HG02870 (cell line): Measurements from ENCODE around the gene LBHD1.
"Not testable (repeated sequence)": the region's sequence is repeated elsewhere in the genome, so short reads cannot be mapped to it uniquely, and the experiment has no call there.

ENCODE experiments used
- ATAC-seq: cut with Tn5 transposase; IDR thresholded peaks from one replicate; pipeline ENCODE4 v1.9.1; 2021; ENCODE audit warnings: mild to moderate bottlenecking, moderate library complexity; ENCODE audit not compliant: unreplicated experiment

LBHD1 gene

DNA sequence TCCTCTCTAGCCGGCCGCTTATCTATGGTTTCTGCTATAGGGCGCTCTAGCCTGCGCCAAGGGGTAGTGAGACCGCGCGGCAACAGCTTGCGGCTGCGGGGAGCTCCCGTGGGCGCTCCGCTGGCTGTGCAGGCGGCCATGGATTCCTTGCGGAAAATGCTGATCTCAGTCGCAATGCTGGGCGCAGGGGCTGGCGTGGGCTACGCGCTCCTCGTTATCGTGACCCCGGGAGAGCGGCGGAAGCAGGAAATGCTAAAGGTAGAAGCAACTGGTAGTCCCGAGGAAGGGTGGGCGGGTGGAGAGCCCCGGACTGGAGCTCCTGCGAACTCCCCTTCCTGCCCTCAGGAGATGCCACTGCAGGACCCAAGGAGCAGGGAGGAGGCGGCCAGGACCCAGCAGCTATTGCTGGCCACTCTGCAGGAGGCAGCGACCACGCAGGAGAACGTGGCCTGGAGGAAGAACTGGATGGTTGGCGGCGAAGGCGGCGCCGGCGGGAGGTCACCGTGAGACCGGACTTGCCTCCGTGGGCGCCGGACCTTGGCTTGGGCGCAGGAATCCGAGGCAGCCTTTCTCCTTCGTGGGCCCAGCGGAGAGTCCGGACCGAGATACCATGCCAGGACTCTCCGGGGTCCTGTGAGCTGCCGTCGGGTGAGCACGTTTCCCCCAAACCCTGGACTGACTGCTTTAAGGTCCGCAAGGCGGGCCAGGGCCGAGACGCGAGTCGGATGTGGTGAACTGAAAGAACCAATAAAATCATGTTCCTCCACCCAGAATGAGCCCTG is at the start of gene LBHD1, which contains the start of gene UQCC3:
LBHD1 (minus strand) TSS at position 660 of the 782 bp plus-strand sequence. CDS start 2,236 bp downstream, outside the sequence.
UQCC3 (plus strand) TSS at position 66 of the 782 bp plus-strand sequence; CDS start at position 139, 73 bp downstream.
- ATAC-seq: peak; percentile 57

- ATAC-seq: no peak
Measured at GRCh38 chr11:62719302-62719978, 47.4 kb upstream of the LBHD1 start.

DNA sequence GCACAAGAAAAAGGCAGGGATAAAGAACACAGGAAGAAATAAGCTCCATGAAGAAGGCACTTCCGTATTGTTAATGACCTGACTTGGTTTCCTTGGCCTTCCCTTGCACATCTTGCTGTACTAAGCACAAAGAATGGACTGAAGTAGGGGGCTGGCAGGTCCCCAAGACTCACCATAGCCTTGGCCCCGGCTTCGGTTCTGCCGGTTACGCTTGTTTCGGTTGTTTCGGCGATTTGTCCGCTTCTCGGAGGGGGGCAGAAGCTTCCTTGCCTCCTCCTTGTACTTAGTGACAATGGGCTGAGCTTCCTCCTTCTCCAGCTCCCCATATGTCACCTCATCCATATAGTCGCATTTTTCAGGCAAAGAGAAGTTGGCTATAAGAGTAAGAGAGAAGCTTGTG is 44.7 kb upstream of the LBHD1 start:
- no peak for ATAC-seq

DNA sequence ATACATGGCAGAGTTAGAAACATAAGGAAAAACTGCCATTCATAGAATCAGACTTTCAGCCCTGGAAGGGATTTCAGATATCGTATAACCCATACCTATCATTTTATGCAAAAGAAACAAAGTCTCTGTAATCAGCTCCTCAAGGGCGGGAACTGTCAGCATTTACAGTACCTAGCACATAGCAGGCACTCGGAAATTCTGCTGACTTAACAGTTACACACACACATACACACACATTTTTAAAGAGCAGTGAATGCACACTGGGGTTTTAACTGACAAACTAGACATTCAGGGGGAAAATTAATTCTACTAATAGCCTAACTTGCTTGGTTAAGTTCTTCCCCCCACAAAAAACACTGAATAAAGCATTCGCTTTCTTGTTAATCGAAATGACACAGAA is 44.1 kb upstream of the LBHD1 start:
- no peak for ATAC-seq

GRCh38 chr11:62715150-62716130 is 43.4 kb upstream of the LBHD1 start:
- no peak for ATAC-seq

DNA sequence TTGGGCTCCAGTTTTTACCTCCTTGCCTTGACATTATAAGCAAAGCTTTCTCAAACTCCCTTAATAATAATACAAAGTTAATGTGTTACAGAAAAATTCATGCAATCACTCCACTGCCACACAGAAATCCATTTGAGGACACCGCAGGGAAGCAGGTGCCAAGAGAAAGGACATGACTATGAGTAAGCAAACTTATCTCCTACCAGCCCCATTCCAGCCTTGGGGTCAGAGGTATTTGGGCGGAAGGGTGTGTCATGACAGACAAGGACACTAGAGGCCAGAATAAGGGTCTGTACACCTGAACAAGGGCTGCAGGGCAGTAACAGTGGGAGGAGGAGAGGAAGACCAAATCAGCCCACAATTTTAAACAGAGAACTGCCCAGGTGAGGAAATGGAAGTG is 41.3 kb upstream of the LBHD1 start:
- ATAC-seq: no peak

- no peak for ATAC-seq
Measured at GRCh38 chr11:62712861-62713260, 40.8 kb upstream of the LBHD1 start.

- no peak for ATAC-seq
Measured at GRCh38 chr11:62712276-62712812, 40.3 kb upstream of the LBHD1 start.

- no peak for ATAC-seq
Measured at GRCh38 chr11:62710001-62710345, 37.9 kb upstream of the LBHD1 start.

DNA sequence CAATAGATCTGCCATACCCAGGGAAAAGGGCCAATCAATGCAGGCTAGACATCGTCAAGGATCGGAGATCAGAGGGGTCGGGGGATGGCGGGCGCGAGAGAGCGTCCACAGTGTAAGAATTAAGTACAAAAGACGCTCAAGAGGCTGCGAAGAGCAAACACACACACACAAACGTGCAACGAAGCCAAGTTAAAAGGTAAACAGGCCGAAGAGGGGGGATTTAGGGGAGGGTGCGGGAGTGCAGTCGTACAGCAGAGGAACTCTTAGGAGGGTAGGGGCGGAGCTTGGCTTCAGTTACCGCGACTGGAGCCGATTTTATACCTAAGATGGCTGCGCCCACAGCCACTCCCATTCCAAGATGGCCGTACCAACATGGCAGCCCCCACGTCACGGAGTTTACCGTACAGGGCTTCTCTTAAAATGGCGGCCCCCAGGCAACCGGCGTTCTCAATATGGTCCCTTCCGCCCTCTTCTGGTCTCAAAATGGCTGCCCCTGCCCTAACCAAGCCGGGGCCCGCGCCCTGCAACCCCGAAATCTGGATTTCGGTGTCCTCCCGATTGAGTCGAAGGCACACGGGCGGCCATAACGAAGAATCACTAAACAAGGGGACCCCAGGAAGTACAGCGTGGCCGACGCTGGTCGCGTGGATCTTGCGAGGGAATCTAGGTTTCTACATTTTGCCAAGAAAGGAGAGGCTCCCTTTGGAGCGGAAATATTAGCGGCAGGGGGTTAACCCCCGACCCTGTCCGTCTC is 37.4 kb upstream of the LBHD1 start:
- peak; percentile 72 for ATAC-seq

- no peak for ATAC-seq
Measured at GRCh38 chr11:62708793-62709192, 36.7 kb upstream of the LBHD1 start.

DNA sequence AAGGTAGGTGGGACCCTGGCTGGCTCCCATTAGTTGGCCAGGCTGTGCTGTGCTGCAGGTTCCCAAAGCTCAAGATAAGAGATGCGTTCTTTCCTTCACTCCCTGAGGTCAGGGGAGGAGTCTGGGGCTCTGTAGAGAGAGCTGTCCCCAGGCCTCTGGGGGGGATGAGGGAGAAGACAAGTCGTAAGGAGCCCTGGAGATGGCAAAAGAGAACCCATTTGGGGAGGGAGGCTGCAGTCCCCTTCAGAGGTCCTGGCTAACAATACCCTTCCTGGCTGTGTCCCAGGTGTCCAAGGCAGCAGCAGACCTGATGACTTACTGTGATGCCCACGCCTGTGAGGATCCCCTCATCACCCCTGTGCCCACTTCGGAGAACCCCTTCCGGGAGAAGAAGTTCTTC is 36.3 kb upstream of the LBHD1 start:
- ATAC-seq: no peak

- ATAC-seq: no peak
Measured at GRCh38 chr11:62707277-62707861, 35.3 kb upstream of the LBHD1 start, which contains the start of the genes BSCL2 and GNG3. Gene BSCL2 (minus strand): TSS chr11:62707424. CDS start chr11:62707195, 229 bp downstream. Gene GNG3 (plus strand): TSS chr11:62707676. CDS start chr11:62708296, 620 bp downstream.

GRCh38 chr11:62706850-62707247 is 34.8 kb upstream of the LBHD1 start:
- ATAC-seq: no peak

- no peak for ATAC-seq
Measured at GRCh38 chr11:62705880-62706849, 34.1 kb upstream of the LBHD1 start.

- no peak for ATAC-seq
Measured at GRCh38 chr11:62705413-62705812, 33.3 kb upstream of the LBHD1 start.

DNA sequence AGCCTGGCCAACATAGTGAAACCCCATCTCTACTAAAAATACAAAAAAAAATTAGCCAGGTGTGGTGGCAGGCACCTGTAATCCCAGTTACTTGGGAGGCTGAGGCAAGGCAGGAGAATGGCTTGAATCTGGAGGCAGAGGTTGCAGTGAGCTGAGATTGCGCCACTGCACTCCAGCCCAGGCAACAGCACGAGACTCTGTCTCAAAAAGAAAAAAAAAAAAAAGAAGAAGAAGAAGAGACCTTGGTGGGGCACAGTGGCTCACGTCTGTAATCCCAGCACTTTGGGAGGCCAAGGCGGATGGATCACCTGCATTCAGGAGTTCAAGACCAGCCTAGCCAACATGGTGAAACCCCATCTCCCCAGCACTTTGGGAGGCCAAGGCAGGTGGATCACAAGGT is 31.9 kb upstream of the LBHD1 start:
- ATAC-seq: not testable (repeated sequence)

DNA sequence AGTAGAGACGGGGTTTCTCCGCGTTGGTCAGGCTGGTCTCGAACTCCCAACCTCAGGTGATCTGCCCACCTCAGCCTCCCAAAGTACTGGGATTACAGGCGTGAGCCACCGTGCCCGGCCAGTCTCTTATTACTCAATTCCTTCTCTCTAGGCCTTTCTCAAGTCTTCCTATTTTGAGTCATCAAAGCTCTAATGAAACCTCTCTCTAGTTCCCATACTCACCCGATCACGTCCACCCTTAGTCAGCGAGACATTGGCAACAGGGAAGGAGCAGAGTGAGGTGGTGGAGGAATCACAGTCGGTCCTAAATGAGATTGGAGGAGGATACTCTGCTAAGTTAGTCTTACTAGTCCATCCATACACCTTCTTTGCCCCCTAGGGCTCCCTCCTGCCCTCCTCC is 30.2 kb upstream of the LBHD1 start:
- no peak for ATAC-seq
